NCI-H1092 (cell line): ENCODE results near the gene VWA1.
"Not testable (repeated sequence)": the region's sequence is repeated elsewhere in the genome, so short reads cannot be mapped to it uniquely, and the experiment has no call there.

Experiments
- DNase-seq: peaks from one replicate; lab custom pipeline; 2025; lab: John Stamatoyannopoulos, UW

VWA1 gene

DNA sequence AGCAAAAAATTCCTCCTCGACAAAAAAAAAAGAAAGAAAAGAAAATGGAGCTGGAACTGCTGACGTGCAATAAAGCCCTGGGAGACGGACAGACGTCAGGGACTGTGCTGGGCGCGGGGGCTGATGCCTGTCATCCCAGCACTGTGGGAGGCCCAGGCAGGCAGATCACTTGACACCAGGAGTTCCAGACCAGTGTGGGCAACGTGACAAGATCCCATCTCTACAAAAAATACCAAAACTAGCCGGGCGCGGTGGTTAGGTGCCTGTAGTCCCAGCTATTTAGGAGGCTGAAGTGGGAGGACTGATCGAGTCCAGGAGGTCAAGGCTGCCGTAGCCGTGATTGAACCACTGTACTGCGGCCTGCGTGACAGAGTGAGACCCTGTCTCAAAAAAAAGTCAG lies 10.8 kb upstream of the VWA1 start:
- no peak for DNase-seq

DNA sequence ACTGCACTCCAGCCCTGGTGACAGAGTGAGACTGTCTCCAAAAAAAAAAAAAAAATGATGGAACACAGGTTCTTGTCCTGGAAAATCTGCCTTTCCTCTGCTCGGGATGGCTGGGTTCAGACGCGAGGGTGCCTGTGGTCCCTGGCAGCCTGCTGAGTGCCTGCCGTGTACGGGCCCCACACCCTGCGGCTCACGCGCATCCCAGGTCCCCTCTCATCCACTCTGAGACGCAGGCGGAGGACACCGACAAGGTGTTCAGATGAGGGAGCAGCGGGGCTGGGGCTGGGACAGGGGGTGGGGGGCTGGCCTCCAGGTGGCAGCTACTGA lies 10.1 kb upstream of the VWA1 start:
- no peak for DNase-seq

DNA sequence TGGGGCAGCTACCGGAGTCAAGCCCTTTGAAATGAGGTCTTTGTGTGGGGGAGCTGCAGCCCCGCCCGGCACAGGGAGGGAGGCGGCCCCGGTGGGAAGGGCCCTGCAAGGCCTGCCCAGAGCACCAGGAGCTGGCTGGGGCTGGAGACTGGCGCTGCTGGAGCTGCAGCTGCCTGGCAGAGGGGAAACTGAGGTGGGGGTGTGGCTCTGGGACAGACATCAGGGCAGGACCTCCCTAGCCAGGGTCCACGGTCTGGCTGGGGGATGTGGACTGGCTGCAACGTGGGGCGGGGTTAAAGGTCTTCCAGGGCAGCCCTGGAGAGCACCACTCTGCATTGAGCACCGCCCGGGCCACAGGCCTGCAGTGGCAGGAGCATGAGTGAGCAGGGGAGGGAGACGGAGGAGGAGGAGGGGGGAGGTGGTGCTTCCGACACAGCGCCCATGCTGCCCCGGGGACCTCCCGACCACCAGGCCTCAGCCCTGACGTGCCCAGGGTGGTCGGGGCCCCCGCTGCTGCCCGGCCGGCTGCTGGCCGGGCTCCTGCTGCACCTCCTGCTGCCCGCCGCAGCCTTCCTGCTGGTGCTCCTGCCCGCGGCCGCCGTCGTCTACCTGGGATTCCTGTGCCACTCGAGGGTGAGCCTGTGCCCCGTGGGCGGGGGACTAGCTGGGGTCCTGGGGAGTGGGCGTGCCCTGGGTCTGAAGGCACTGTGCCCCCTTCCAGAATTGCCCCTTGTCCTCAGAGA lies 9.6 kb upstream of the VWA1 start:
- no peak for DNase-seq

DNA sequence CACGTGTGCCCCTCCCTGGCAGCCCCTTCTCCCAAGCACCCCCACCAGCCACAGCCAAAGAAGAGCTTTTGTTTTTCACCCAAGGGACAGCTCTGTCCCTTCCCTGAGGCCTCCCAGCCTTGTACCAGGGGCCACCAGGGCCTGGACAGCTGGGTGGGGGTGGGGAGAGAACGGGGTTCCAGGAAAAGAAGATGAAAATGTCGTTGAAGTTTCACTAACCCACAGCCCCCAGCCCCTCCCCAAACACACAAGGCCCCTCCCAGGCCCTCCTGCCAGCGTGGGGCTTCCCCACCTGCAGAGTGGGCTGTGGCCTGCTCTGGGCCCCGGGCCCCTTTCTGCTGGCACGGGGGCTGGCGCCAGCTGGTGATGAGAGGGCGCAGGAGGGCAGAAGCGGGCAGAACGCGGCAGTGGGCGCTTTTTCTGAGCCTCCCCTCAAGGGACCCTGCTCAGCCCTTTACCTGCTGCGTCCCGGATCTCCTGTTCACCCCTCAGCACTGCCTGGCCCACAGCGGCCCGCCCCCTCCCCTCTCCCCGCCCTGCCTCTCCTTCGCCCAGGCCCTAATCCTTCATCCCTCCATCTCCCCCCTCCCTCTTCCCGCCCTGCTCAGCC lies 8.9 kb upstream of the VWA1 start:
- DNase-seq: no peak

DNA sequence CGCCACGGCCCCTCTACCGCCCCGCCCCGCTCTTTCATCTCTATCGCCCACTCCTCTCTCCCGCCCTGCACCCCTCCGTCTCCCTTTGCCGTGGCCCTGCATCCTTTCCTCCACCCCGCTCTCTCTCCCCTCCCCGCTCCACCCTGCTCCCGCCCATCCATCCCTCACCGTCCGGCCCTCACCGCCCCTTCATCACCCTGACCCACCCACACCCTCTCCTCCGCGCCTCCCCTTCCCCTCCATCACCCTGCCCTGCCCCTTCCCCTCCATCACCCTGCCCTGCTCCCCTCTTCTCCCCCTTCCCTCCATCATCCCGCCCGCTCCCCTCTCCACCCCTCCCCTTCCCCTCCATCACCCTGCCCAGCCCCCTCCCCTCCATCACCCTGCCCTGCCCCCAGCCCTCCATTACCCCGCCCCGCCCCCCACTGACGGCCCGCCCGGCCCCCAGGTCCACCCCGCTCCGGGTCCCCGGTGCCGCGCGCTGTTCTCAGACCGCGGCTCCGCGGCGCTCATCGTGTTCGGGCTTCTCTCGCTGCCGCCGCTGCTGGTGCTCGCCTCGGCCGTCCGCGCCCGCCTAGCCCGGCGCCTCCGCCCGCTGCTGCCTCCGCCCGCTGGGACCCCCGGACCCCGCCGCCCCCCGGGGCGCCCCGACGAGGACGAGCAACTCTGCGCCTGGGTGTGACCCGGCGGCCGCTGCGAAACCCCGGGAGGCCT lies 8.2 kb upstream of the VWA1 start:
- no peak for DNase-seq

DNA sequence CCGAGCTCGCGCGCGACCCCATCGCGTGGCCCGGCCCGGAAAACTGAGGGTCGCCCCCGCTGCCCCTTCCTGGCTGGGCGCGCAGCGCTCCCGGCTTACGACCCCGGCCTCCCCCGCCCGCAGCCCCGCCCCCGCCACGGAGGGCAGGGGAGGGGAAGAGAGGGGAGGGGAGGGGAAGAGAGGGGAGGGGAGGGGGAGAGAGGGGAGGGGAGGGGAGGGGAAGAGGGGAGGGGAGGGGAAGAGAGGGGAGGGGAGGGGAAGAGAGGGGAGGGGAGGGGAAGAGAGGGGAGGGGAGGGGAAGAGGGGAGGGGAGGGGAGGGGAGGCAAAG lies 7.7 kb upstream of the VWA1 start:
- no peak for DNase-seq

DNA sequence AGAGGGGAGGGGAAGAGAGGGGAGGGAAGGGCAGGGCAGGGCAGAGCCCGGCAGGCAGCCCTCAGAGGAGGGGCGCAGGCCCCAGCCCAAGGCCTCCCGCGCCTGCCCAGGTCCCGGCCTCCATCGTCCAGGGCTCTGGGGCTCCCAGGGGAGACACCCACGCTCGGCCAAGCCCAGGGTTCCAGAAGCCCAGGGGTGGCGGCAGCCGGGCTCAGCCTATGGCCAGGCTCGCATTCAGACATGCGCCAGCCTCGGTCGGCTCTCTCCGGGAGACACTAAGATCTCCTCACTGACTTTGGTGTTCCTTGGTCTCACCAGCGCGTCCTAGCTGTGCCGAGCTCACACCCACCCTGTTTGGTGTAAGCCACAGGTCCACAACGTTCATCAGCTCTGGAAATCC lies 7.3 kb upstream of the VWA1 start:
- no peak for DNase-seq

DNA sequence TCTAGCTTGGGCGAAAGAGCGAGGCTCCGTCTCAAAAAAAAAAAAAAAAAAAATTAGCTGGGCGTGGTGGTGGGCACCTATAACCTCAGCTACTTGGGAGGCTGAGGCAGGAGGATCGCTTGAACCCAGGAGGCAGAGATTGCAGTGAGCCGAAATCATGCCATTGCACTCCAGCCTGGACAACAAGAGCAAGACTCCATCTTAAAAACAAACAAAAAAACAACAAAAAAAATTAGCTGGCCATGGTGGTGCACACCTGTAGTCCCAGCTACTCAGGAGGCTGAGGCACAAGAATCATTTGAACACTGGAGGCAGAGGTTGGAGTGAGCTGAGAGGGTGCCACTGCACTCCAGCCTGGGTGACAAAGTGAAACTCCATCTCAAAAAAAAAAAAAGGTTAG lies 6.5 kb upstream of the VWA1 start:
- DNase-seq: not testable (repeated sequence)

DNA sequence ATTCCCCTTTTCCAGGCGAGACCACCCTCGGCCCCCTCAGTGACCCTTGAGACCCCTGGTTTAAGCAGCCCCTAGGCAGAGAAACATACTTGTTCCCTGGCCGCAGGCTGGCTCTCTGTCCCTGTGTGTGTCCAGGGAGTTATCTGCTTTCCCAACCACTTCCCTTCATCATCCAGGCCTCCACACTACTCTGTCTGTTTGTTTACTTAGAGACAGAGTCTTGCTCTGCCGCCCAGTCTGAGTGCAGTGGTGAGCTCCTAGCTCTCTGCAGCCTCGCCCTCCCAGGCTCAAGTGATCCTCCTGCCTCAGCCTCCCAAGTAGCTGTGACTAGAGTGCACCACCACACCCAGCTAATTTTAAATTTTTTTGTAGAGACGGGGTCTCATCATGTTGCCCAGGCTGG lies 5.8 kb upstream of the VWA1 start:
- no peak for DNase-seq

DNA sequence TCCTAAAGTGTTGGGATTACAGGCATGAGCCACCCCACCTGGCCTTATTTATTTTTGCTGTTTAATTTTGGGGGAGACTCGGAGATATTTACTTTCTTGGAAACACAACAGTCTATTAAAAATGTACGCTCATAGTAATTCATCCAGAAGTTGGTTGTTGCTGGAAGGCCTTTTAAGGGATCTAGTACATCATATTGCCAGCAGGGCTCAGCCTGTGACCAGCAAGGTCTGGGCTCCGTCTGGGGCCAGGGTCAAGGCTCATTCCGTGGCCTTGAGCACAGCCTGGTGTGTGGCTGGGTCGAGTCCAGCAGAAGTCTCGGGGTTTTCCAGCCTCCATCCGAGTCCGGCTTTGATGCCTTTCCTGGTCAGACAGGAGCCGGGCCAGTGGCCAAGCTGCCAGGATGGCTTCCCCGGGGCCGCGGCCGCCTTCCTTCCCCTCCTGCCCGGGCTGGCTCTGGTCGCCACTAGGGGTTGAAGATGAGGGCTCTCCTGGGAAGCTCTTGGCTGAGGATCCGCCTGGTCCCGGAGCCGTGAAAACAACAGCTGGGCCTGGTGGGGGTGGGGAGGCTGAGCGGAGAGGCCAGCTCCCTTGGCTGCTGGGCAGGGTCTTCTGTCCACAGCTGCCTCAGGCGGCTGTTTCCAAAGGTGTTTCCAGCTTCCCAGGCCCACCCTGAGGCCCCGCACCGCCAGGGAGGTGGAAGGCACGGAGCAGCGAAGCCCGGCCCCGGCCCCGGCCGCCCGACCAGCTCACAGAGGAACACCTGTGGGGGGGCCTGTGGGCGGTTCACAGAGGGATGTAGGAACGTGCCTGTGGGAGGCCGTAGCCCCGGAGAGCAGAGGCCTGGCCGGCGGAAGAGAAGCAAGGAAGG lies 5.1 kb upstream of the VWA1 start:
- peak; percentile 38 for DNase-seq

DNA sequence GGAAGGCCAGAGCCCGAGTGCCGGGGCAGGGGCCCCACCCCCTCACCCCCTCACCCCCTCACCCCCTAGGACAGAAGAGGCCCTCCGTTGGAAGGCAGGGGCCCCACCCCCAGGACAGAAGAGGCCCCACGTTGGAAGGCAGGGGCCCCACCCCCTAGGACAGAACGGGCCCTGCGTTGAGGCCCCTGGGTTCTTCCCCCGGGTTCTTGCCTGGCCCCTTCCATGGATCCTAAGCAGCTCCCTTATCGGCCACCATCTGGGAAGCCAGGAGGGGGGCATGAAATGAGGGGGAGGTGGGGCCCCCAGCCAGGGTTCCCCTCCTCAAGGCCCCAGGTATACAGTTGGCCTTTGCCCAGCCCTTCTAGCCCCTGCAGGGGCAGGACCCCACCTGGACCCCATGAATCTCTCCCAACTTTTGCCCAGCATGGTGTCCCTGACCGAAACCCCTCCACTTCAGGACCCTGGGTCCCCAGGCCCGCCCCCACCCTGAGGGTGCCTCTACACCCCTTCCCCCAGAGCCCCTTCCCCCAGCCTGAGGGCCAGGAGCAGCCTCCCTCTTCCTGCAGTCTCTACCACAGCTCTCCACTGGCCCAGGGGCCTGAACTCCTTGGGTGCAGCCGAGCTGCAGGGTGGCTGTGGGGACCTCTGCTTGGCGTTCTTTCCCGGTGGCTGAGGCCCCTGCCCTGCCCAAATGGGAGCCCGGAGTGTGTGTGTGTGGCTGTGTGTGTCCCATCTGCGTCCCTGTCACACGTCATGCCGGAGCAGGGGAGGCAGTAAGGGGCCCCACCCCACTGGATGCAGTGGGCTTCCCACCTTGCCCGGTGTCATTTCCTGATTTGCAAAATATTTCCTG lies 4.3 kb upstream of the VWA1 start:
- DNase-seq: no peak

DNA sequence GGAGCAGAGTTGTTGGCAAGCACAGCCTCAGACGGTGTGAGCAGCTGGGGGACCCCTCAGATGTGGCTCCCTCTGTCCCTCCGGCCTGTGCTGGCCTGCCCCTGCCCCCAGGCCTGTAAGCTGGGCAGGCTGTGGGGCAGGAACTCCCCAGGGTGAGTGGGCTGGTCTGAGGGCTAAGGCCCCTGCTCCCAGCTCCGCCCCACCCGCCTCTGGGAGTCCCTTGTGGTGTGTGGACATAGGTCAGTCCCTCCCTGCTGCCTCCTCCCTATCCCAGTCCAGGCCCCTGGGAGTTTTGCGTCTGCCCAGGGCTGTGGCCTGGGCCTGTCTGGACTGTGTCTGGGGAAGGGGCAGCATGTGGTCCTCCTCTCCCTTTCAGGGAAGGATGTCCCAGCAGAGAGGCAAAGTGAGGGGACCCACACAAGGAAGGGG lies 3.6 kb upstream of the VWA1 start:
- DNase-seq: no peak

DNA sequence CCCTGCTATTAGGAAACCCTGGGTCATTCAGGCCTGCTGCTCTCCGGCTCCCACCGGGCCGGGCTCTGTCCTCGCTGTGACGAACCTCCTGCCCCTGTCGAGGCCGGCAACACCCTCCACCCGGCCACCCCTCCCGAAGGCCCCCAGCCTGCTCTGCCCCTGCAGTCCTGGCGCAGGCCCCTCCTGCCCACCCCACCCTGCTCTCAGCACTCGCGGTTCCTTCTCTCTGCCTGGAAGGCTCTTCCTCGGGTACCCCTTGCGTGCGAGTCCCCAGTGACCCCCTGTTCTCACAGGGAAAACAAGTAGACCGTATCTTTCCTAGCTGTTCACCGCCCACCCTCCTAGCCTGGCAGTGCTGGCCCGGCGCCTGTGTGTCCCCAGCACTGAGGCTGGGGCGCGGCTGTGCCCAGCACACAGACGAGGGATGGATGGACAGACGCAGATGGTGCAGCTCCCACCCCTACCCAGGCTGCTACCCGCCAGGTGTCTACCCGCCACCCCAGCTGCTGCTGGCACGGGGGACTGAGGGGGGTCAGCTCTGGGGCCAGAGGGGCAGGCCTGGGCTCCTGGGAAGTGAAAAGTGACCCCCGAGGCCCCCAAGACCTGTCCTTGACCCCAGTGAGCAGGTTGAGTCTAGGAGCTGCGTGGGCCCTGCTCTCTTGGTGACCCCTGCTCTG lies 3.1 kb upstream of the VWA1 start:
- DNase-seq: no peak

DNA sequence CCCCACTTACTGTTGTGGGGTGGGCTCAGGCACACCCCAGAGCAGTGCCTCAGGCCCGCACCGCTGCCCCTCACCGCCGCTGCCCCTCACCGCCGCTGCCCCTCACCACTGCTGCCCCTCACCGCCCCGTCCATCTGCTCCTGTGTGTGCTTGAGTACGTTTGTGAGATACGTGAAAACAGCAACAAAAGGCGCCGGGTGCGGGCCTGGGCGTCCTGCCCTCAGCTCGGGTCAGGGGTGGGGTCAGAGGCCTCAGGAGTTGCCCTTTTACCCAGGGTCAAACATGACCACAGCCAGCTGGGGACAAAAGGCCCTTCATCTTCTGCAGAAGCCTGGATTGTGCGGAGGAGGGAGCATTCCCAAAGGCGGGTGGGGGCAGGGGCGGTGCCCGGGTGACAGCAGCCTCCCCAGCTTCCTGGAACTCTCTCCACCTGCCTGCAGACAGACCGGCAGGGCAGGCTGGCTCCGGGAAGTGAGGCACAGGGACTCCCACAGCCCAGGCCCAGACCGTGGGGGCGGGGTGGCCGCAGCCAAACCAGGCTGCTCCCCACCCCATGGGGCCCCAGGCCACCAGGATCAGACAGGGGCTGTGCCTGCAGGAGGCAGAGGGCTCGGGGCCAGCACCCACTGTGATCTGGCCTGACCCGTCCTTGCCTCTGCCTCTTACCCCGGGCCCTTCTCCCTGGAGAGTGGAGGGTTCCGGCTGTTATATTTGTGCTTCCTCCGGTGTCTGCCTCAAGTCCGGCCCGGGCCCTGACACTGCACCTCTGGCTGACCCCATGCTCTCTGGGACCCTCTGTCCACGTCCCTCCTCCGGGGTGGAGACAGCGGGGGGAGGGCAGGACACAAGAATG lies 2.3 kb upstream of the VWA1 start:
- no peak for DNase-seq

DNA sequence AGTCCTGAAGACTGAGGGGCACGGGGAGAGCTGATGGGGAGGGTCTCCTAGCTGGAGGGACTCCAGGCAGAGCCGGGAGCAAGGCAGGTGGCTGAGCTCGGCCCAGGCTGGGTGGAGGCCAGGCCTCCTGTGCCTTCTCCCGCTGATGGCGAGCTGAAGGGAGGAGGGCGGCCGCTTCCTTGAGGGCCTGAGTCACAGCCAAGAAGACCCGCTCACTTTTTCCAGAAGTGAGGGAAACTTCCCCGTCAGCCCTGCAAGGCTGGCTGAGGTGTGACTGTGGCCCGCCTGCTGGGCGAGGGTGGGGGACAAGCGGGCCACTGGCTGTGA lies 1.7 kb upstream of the VWA1 start:
- no peak for DNase-seq

DNA sequence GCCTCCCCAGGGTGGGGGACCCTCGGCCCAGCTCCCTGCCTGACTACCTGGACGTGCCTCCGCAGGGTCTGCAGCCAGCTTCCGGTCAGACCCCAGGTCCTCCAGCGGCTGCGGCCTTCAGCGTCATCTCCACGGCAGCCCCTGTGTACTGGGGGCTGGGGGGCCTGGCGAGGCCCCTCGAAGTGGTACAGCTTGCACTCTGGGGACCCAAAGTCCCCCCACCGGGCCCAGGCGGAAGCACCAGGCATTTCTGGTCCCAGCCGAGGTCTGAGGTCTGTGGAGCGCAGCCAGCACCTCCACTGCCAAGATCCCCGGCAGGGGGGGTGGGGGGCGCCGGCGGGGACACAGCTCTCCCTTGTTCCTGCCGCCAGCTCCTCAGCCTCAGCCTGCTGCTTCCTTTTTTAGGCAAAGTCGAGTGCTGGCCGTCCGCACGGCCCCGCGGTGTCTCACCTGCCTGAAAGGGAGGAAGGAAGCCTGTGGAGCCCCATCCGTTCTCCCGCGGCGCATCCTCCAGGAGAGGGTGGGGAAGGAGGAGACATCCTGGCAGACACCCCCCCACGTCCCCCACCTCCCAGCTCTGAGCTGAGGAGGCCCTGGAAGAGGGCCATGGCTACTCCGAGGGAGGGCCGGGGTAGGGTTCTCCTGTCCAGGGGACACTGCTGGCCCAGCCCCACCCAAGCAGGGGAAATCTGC lies 1.2 kb upstream of the VWA1 start:
- DNase-seq: no peak

DNA sequence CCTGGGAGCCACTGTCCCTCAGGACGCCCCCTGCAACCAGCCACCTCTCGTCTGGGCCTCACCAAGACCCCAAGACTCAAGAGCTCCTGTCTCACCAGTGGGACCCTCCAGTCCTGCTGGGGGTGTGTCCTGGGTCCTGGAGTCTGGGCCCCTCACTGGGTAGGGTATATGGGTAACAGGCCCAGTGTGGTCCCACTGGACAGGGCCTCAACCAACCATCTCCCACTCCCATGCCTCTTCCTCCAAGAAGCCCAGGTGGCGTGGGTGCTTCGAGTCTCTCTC lies 725 bp upstream of the VWA1 start:
- no peak for DNase-seq

DNA sequence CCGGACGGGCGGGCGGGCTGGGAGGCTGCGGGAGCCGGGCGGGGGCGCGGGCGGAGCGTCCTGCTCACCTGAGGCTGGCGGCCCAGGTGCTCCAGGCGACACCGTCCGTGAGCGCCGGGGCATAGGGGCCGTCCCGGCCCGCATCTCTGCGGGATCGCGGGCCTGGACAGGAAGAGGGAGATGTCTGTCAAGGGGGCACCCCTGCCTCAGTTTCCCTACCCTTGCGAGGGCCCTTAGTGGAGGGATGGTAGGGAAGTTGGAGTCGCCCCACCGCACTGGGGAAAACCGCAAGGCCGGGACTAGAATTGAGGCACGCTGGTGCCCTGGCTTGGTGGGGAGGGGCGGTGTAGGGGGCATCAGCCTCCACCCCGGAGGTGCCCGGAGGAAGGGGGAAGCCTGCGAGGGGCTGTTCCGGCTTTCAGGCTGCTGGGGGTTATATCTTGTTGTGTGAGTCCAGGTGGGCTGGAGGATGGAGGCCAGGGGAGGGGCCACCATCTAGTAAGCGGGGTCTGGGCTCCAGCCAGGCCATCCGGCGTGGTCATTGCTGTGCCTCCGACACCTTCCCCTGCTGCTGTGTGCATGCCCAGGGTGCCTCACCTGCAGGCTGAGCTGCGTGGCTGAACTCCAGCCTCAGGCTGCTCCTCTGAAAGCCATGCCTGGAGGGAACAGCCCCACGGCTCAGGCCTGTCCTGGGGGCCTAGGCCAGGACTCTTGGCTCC lies 580 bp downstream of the VWA1 start:
- no peak for DNase-seq

DNA sequence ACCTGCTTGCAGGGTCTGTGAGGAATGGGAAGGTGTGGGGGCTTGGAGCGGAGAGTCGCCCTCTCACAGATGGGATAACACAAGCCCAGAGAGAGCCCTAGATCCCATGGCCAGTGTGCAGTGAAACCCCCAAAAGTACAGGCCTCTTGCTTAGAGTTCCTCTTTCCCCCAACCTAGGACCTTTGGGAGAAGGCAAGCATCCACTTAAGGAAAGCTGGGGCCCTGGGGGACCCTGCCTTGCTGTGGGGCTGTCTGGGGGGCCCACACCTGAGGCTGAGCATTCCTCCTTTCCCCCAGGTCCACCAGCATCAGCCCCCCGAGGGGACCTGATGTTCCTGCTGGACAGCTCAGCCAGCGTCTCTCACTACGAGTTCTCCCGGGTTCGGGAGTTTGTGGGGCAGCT lies 1.1 kb downstream of the VWA1 start:
- no peak for DNase-seq
